Measurements from ENCODE around the gene CPLANE2.
"Not testable (repeated sequence)": the region's sequence is repeated elsewhere in the genome, so short reads cannot be mapped to it uniquely, and the experiment has no call there.

The CPLANE2 gene

DNA sequence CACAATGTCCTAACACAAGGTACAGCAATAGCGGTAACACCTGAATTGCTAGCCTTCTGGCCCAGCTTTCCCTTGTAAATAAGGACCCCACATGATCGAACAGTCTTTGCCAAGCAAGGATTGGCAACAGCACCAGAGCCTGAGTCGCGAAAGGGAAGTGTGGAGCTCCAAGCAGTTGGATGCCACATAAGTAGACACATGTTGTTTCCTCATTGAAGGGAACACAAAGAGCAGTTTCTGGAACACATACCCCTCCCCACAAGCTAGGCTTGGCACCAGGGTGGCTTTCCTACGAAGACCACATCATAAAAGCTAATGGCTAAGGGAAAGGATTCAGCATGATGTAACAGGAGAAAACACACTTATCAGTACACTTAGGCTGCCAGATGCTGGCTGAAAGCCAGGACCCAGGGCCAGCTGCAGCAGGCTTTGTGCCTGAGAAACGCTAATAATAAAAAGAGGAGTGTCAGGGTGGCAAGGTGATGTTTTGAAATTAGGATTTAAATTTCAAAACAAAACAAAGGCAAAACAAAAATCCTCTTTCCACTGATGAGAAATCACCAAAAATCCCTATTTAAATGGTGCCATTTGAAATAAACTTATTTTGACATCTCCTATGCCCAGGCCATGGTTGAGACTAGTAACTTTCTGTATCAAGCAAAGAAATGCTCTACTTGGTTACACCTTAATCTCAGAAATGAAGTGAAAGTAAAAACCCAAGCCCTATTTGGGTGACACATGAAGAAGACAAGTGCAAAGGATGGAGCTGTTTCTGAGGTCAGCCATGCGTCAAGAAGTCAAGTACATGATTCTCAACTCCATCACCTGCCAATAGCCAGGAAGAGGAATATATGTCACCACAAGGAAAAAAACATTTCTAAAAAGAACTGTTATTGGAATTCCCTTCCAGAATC is 11.9 kb upstream of the CPLANE2 start:
- DNase-seq = peak; percentile 82

DNA sequence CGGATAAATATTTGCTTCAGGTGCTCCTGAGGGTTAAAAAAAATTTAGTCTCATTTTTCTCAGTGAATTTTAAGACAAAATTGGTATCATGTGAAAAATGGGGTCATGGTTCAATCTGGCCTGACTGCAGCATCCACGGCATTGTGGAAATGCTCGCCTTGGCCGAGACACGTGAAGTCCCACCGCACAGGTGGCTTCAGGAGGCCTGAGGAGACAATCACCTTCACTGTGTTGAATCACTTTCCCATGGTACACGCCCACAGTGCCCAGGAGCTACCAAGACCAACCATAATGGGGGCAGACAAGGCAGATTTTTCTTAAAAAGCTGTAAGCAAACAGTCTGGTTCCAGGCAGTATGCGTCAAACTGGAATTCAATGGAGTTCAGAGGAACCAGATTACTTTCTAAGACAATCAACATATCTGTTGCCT is 11.0 kb upstream of the CPLANE2 start:
- no peak for DNase-seq

DNA sequence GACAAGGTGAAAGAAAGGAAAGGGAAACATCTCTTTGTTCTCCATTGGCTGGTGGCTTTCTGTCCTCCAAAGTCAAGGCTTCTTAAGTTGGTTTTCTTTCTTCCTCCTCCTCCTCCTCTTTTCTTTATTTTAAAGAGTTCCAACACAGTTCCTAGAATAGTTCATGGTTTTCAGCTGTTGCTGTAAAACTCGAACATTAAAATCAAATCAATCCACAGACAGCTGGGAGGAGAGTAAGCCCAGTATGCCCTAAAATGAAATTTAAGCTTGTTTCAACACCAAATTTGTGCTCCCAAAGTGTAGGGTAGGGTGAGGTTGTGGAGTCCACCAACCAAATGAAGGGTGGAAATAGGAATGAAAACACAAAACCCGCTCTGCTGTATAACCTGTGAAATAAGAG is 10.5 kb upstream of the CPLANE2 start:
- no peak for DNase-seq

- no peak for DNase-seq
Observed at GRCh38 chr1:16246961-16247360, 10.0 kb upstream of the CPLANE2 start.

DNA sequence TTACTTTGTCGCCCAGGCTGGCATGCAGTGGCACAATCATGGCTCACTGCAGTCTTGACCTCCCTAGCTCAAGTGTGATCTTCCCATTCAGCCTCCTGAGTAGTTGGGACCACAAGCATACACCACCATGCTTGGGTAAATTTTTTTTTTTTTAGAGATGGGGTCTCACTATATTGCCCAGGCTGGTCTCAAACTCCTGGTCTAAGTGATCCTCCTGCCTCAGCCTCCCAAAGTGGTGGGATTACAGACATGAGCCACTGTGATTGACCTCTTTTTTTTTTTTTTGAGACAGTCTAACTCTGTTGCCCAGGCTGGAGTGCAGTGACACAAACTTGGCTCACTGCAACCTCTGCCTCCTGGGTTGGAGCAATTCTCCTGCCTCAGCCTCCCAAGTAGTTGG is 9.3 kb upstream of the CPLANE2 start:
- DNase-seq = not testable (repeated sequence)

GRCh38 chr1:16245476-16246196 is 8.7 kb upstream of the CPLANE2 start:
- no peak for DNase-seq

DNA sequence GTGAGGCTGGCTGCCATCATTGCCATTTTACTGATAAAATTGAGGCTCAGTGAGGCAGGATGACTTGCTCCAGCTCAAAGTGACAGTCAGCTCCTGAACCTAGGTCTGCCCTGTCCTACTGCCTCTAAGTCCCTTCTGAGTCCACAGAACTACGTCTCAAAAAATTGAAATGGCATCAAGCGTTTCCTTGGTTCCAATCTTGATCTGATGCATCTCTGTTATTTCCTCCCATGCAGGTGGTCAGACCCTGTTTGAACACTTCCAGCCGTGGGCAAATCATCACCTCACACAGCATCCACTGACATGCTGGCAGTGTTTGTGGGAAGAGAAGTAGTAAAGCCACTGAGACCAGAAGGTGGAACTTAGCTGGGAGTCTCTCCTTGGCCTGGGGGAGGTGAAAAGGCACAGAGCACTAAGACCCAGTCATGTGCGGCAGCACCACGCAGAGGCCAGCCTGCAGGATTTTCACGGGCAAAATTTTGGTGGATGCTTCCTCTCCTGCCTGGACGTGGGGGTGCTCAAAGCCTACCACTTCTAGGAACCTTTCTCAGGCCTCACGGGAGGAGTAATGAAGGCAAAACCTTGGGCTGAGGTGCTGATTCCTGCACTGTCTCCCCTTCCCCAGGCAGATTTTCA is 7.8 kb upstream of the CPLANE2 start:
- no peak for DNase-seq

GRCh38 chr1:16243936-16244649 is 7.1 kb upstream of the CPLANE2 start:
- DNase-seq = peak; percentile 50

DNA sequence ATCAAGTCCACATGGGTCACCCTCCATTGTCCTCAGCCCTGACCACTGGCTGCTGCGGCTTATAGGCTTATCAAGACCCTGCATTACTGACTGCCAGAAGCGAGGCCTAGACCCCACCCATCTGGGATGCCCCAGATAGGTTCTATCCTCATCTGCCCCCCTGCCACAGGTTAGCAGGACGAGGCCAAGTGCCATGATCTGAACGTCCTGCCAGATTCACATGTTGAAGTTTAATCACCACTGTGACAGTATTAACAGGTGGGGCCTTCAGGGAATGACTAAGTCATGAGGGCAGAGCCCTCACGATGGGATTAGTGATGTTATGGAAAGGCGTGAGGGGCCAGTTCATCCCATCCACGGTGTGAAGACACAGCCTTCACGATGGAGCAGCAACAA is 6.2 kb upstream of the CPLANE2 start:
- no peak for DNase-seq

GRCh38 chr1:16242556-16243214 is 5.7 kb upstream of the CPLANE2 start:
- DNase-seq = no peak

DNA sequence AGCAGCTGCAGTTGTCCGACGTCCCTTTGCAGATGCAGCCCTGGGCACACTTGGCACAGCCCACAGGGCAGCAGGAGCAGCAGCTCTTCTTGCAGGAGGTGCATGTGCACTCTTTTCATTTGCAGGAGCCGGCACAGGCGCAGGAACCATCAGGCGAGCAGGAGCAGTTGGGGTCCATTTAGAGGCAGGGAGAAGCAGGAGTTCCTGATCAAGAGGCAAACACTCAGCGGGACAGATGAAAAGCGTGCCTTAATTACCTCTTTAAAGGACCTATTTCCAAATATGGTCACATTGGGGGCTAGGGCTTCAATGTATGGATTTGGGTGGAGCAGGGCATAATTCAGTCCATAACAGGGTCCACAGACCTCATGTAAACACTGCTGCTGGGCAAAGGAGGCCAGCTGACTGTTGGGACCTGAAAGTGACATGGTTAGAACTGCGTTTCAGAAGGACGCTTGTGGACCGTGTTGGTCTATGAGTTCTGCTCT is 4.3 kb upstream of the CPLANE2 start:
- no peak for DNase-seq

- DNase-seq = no peak
Observed at GRCh38 chr1:16239972-16240491, 3.0 kb upstream of the CPLANE2 start.

- no peak for DNase-seq
Observed at GRCh38 chr1:16237343-16237830, 404 bp upstream of the CPLANE2 start.

DNA sequence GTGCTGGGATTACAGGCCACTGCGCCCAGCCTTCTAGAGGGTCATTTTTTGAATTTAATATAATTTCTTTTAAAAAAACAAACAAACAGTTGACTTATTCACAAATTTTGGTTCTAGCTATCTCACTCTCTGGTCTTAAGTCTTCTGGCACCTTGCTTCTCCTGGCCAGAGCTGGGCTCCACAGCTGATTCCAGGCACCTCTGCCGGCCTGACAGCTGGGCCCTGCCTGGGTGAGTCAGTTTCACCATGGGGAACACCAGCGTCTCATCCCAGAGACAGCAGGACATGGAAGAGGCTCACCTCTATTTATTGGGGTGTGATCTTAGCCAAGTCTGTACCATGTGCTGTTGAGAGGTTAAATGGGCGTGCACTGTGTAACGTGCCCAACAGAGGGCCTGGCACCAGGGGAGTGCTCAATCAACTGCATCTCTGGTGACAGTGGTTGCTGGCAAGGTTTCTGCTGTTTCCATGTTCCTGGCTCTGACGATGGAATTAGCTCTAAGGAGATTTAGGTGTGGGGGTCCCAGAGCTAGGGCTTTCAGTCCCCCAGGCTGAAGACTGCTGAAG is 956 bp downstream of the CPLANE2 start:
- DNase-seq = peak; percentile 37

DNA sequence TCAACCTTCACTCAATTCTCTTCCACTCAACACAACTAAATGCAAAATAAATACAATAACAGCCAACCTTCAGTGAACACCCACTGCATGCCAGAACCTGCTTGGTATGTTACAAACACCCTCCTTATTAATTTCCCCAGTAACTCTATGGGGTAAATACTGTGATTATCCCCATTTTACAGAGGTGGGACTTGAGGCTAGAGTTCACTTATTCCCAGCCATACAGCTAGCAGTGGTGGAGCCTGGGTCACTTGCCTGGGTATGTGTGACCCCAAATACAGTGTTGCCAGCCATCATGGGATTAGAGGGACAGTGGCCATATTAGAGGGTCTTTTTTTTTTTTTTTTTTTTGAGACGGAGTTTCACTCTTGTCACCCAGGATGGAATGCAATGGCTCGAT is 1.6 kb downstream of the CPLANE2 start:
- no peak for DNase-seq

GRCh38 chr1:16233431-16233830 is 3.6 kb downstream of the CPLANE2 start:
- DNase-seq = no peak

- DNase-seq = no peak
Observed at GRCh38 chr1:16232316-16232710, 4.7 kb downstream of the CPLANE2 start.

DNA sequence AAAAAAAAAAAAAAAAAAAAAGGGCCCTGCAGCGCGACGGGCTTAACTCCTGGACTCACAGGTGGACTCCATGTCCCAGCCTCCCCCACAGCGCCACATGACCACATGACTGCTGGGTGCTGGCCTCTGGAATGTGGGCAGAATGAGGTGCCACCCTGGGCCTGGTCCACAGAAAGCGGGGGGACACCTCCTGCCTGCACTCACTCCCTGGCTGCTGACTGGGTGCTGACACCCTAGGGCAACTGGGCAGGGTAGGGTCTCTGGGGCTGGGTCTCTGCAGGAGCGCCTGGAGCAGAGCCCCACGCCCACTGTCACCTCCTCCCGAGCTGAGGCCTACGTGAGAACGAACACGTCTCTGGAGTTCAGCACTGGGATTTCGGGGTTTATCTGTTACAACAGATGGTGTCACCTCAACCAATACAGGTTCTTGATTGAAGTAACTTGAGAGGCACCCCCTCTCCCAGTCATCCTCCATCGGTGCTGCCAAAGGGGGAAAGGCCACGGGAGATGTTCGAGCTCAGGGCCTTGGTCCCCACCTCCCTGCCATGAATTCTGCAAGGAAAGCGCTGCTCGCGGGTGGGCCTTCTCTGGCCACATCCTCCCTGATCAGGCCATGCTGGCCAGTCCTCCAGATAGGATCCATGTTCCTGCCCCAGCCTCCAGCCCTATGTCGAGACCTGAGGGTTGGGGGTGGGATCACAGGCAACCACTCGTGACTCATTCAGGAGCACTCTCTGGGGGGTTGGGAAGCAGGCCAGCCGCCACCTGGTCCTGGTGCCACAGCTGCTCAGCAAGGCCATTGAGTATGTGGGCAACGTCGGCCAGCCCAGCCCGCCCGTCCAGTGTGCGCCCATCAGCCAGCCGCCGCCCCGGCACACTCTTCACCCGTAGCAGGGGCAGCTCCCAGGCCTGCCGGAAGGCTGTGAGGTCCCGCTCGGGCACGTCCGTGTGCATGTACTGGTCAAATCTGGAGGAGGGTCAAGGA is 5.4 kb downstream of the CPLANE2 start:
- no peak for DNase-seq

DNA sequence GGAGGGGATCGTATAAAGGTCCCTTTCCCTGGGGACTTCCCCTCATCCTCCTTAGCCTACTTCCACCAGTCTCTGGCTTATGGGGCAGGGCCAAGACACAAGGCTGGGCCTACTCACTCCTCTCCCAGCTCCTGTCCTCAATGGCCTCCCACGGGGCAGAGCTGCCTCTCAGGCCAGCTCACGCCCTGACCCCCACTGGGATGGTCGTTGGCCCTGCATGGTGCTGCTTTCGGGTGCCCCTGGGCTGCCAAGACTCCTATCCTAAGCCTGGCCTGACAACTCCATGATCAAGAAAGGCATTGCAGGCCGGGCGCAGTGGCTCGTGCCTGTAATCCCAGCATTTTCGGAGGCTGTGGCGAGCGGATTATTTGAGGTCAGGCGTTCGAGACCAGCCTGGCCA is 6.2 kb downstream of the CPLANE2 start:
- no peak for DNase-seq
